ENCODE results near the gene PRDM16.

- TF ChIP-seq, protein P1, sequence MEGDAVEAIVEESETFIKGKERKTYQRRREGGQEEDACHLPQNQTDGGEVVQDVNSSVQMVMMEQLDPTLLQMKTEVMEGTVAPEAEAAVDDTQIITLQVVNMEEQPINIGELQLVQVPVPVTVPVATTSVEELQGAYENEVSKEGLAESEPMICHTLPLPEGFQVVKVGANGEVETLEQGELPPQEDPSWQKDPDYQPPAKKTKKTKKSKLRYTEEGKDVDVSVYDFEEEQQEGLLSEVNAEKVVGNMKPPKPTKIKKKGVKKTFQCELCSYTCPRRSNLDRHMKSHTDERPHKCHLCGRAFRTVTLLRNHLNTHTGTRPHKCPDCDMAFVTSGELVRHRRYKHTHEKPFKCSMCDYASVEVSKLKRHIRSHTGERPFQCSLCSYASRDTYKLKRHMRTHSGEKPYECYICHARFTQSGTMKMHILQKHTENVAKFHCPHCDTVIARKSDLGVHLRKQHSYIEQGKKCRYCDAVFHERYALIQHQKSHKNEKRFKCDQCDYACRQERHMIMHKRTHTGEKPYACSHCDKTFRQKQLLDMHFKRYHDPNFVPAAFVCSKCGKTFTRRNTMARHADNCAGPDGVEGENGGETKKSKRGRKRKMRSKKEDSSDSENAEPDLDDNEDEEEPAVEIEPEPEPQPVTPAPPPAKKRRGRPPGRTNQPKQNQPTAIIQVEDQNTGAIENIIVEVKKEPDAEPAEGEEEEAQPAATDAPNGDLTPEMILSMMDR (IDR thresholded peaks at IDR 0.05) = no peak
- no peak for TF ChIP-seq POLR2A (IDR thresholded peaks at IDR 0.05)
Measured at GRCh38 chr1:3089490-3089889, 20.5 kb downstream of the PRDM16 start.
